K562 (cell line): Measurements from ENCODE around the gene PRSS8. TPM values are rescaled to one million over a fixed set of nuclear protein-coding genes. Genes with fewer than 3 reads are reported as not detected.

Experiments used
- CBX1 ChIP-seq: sonication (generic); IDR thresholded peaks from 2 replicates; pipeline ENCODE4 v1.6.1; 2016; ENCODE audit warnings: antibody characterized with exemption, low read depth, mild to moderate bottlenecking
- ETV6 ChIP-seq, 3 experiments: fragments of 150-350 bp in 1 of 3; sonication (generic) in 1 of 3; formaldehyde crosslinking in 1 of 3; IDR thresholded peaks; 2 replicates each; pipeline versions ENCODE4 v1.6.1 to v1.8.0; 2014 to 2022; ENCODE audit warnings: borderline replicate concordance in 2 of 3, low read depth in 2 of 3, antibody characterized with exemption in 1 of 3, low read length in 1 of 3, mild to moderate bottlenecking in 1 of 3, missing genetic modification reagents in 1 of 3
- EWSR1 ChIP-seq: fragments of 450-650 bp; IDR thresholded peaks from 2 replicates; pipeline ENCODE4 v1.6.1; 2018; ENCODE audit warnings: borderline replicate concordance, mild to moderate bottlenecking, low read depth, moderate library complexity; ENCODE audit not compliant: partially characterized antibody
- FOXJ2 ChIP-seq: fragments of 200-800 bp; sonication (Bioruptor generic); IDR thresholded peaks from 2 replicates; pipeline ENCODE4 v1.6.1; 2016; ENCODE audit warnings: missing genetic modification characterization, missing compliant biosample characterization
- FOXK1 ChIP-seq: sonication (generic); formaldehyde crosslinking; IDR thresholded peaks from 2 replicates; pipeline ENCODE4 v1.8.0; 2022; ENCODE audit warnings: missing genetic modification reagents, mild to moderate bottlenecking, borderline replicate concordance
- HNRNPL ChIP-seq: fragments of 200-400 bp; formaldehyde crosslinking; IDR thresholded peaks from 2 replicates; pipeline ENCODE4 v1.6.1; 2017; ENCODE audit warnings: low read depth, mild to moderate bottlenecking, low read length
- KLF16 ChIP-seq: IDR thresholded peaks from 2 replicates; pipeline ENCODE4 v1.6.1; 2016; ENCODE audit warnings: antibody characterized with exemption
- LCOR ChIP-seq: sonication (generic); formaldehyde crosslinking; IDR thresholded peaks from 2 replicates; pipeline ENCODE4 v1.8.0; 2022; ENCODE audit warnings: mild to moderate bottlenecking, missing genetic modification reagents
- MITF ChIP-seq: IDR thresholded peaks from 2 replicates; pipeline ENCODE4 v1.6.1; 2014; ENCODE audit warnings: antibody characterized with exemption
- MNT ChIP-seq, 2 experiments: fragments of 450-650 bp; conservative IDR thresholded peaks; 2 replicates each; pipeline ENCODE4 v1.6.1; 2017; ENCODE audit warnings: mild to moderate bottlenecking in 2 of 2, moderate library complexity in 2 of 2
- PCBP2 ChIP-seq: fragments of 200-400 bp; formaldehyde crosslinking; IDR thresholded peaks from 2 replicates; pipeline ENCODE4 v1.6.1; 2018; ENCODE audit warnings: low read length, low read depth, mild to moderate bottlenecking, moderate library complexity; ENCODE audit not compliant: poor library complexity, severe bottlenecking
- POLR2H ChIP-seq: IDR thresholded peaks from 2 replicates; pipeline ENCODE4 v1.6.1; 2016; ENCODE audit warnings: missing genetic modification characterization, low read depth, mild to moderate bottlenecking, control low read depth, missing compliant biosample characterization, moderate library complexity
- STAG1 ChIP-seq: sonication (generic); formaldehyde crosslinking; IDR thresholded peaks from 2 replicates; pipeline ENCODE4 v1.5.0; 2020; ENCODE audit warnings: missing genetic modification reagents, borderline replicate concordance
- TEAD2 ChIP-seq: fragments of 450-650 bp; IDR thresholded peaks from 2 replicates; pipeline ENCODE4 v1.6.1; 2016; ENCODE audit warnings: missing genetic modification characterization, control low read depth, missing compliant biosample characterization
- THAP12 ChIP-seq: fragments of 250-450 bp; sonication (Bioruptor Pico); IDR thresholded peaks from 2 replicates; pipeline ENCODE4 v1.9.0; 2021; ENCODE audit warnings: mild to moderate bottlenecking, inconsistent platforms
- ZEB2 ChIP-seq: fragments of 450-650 bp; IDR thresholded peaks from 2 replicates; pipeline ENCODE4 v1.6.1; 2016
- ZNF23 ChIP-seq: fragments of 250-450 bp; sonication (Bioruptor Pico); IDR thresholded peaks from 2 replicates; pipeline ENCODE4 v1.4.0; 2020; ENCODE audit warnings: mild to moderate bottlenecking
- ZNF561 ChIP-seq: fragments of 450-650 bp; formaldehyde crosslinking; conservative IDR thresholded peaks from 2 replicates; pipeline ENCODE4 v1.4.0; 2020; ENCODE audit warnings: mild to moderate bottlenecking, moderate library complexity
- ZNF644 ChIP-seq: fragments of 200-800 bp; sonication (Bioruptor generic); IDR thresholded peaks from 2 replicates; pipeline ENCODE4 v1.6.1; 2016; ENCODE audit warnings: low read depth, missing genetic modification characterization, missing compliant biosample characterization
- polyA plus RNA-seq, 8 experiments: library from polyadenylated mRNA; depleted of rRNA in 4 of 8; stranded (reverse) in 5 of 8; unstranded in 3 of 8; fragments of >200 nt; fragmentation: Nextera tagmentation in 2 of 8; fragmentation: Illumina TruSeq in 1 of 8; extraction: Ambion mirVana in 2 of 8; extraction: Trizol in 1 of 8; gene quantifications; 2 replicates each; pipeline versions ENCODE4 v1.2.1 to v1.2.3, GENCODE V29; 2011 to 2014; ENCODE audit warnings: inconsistent platforms in 1 of 8, missing spikeins in 1 of 8
- total RNA-seq, 7 experiments: library from RNA; depleted of rRNA in 6 of 7; stranded (reverse); fragments of >200 nt in 6 of 7; fragmentation: Illumina TruSeq in 2 of 7; extraction: Trizol in 2 of 7; gene quantifications; 2 replicates each; pipeline versions ENCODE4 v1.2.1 to v1.2.3, GENCODE V29; 2011 to 2021; ENCODE audit warnings: low replicate concordance in 1 of 7
- TF ChIP-seq, protein P1 (sequence below), 2 experiments: IDR thresholded peaks; 2 replicates each; pipeline ENCODE4 v1.6.1; 2012; ENCODE audit warnings: improper control_type of control experiment in 2 of 2, low read depth in 2 of 2, low read length in 2 of 2, borderline replicate concordance in 1 of 2

The PRSS8 gene
- total and polyA plus RNA-seq, 9 of the 15 experiments (the other 6 are each of a cell fraction or from before 2014, with no cell fraction given), result 0.25 to 3.9 (median 1.3) TPM; not detected in 1

DNA sequence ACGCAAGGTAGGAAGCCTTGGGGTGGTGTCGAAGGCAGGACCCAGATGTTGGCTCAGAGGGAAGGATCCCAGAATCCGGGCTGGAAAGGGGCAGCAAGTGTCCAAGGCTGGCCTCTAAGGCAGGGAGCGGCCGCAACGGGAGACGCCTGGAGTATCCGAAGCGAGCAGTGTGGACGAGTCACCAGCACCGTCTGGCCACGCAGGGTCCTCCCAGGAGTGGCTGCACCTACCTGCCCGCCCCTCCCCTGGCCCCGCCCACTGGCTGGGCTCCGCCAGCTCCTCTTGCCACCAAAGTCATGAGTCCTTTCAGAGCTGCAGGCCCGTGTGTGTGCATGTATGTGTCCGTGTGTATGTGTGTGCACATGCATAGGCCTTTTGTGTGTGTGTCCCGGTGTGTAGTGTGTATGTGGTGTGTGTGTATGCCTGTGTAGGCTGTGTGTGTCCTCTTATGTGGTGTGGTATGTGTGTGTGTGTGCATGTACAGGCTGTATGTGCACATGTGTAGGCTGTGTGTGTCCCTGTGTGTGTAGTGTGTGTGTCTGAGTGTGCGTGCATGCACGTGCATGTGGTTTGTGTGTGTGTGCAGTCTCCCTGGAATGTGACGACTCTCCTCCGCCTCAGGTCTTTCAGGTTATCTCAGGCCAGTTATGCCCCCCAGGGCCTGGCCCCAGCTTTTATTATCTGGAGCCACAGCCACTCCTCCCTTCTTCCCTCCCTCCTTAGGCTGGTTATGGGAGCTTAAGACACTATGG lies at the start of gene PRSS8 (continued):
- TF ChIP-seq PCBP2, result no peak
- TF ChIP-seq STAG1 (CRISPR knock-in tag), result no peak
- no peak for TF ChIP-seq TEAD2 (tag)
- no peak for TF ChIP-seq KLF16
- no peak for TF ChIP-seq HNRNPL
- TF ChIP-seq ZNF561, result no peak
- no peak for TF ChIP-seq THAP12 (CRISPR knock-in tag)
- no peak for TF ChIP-seq LCOR (CRISPR knock-in tag)
- TF ChIP-seq MNT (conservative IDR thresholded peaks at IDR 0.05), result peak in 1 of 2 experiments; percentile 57; a peak in 1 of 4 replicates
- TF ChIP-seq EWSR1, result no peak
- TF ChIP-seq POLR2H, result no peak
- no peak for TF ChIP-seq ZEB2
- no peak for TF ChIP-seq FOXK1
- TF ChIP-seq CBX1, result no peak
- TF ChIP-seq MITF, result no peak
- no peak for TF ChIP-seq ZNF644
- no peak for TF ChIP-seq ZNF23 (CRISPR knock-in tag)
- TF ChIP-seq, protein P1, sequence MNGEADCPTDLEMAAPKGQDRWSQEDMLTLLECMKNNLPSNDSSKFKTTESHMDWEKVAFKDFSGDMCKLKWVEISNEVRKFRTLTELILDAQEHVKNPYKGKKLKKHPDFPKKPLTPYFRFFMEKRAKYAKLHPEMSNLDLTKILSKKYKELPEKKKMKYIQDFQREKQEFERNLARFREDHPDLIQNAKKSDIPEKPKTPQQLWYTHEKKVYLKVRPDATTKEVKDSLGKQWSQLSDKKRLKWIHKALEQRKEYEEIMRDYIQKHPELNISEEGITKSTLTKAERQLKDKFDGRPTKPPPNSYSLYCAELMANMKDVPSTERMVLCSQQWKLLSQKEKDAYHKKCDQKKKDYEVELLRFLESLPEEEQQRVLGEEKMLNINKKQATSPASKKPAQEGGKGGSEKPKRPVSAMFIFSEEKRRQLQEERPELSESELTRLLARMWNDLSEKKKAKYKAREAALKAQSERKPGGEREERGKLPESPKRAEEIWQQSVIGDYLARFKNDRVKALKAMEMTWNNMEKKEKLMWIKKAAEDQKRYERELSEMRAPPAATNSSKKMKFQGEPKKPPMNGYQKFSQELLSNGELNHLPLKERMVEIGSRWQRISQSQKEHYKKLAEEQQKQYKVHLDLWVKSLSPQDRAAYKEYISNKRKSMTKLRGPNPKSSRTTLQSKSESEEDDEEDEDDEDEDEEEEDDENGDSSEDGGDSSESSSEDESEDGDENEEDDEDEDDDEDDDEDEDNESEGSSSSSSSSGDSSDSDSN (IDR thresholded peaks at IDR 0.05; ENCODE audit: borderline replicate concordance in 1 of 2, low read depth in 2 of 2, low read length in 2 of 2), result no peak
- no peak for TF ChIP-seq FOXJ2 (tag)
- no peak for TF ChIP-seq ETV6 (IDR thresholded peaks at IDR 0.05; ENCODE audit: borderline replicate concordance in 1 of 2, low read depth in 2 of 2, low read length in 1 of 2)
- TF ChIP-seq ETV6 (CRISPR knock-in tag; IDR thresholded peaks at IDR 0.05; ENCODE audit: borderline replicate concordance), result no peak
